Esophagus muscularis mucosa (tissue), 4 donors: Measurements from ENCODE around the gene TEX2. TPM values are rescaled to one million over a fixed set of nuclear protein-coding genes. Genes with fewer than 3 reads are reported as not detected.

Source experiments
- DNase-seq: peaks from one replicate; pipeline ENCODE4 v3.0.0-alpha.2; 2017; ENCODE audit errors: extremely low spot score
- H3K27ac ChIP-seq, 4 donors: fragments of 200-600 bp; sonication (generic); replicated peaks in 1 of 4; 1 replicate in 3 of 4; 2 replicates in 1 of 4; pipeline ENCODE4 v1.5.1; 2016 to 2019; ENCODE audit warnings: mild to moderate bottlenecking in 1 of 4
- H3K27me3 ChIP-seq, 4 donors: fragments of 200-600 bp; sonication (generic); one replicate each; pipeline versions ENCODE4 v1.5.1 to v1.6.0; 2016 to 2019
- H3K36me3 ChIP-seq, 4 donors: fragments of 200-600 bp; sonication (generic); one replicate each; pipeline ENCODE4 v1.5.1; 2016 to 2019
- H3K4me1 ChIP-seq, 4 donors: fragments of 200-600 bp; sonication (generic); one replicate each; pipeline ENCODE4 v1.5.1; 2016 to 2019
- H3K4me3 ChIP-seq, 4 donors: fragments of 200-600 bp; sonication (generic); 1 replicate in 2 of 4; 2 replicates in 2 of 4; pipeline ENCODE4 v1.5.1; 2016 to 2019; ENCODE audit warnings: mild to moderate bottlenecking in 4 of 4, moderate library complexity in 1 of 4
- H3K9me3 ChIP-seq, 4 donors: fragments of 200-600 bp; sonication (generic); 1 replicate in 3 of 4; 2 replicates in 1 of 4; pipeline ENCODE4 v1.5.1; 2016 to 2019
- CTCF ChIP-seq, 3 experiments: fragments of 200-600 bp in 2 of 3; fragments of 450-650 bp in 1 of 3; sonication (generic) in 2 of 3; IDR thresholded peaks; one replicate each; pipeline ENCODE4 v1.5.1; 2017 to 2019; ENCODE audit warnings: antibody characterized with exemption in 3 of 3, mild to moderate bottlenecking in 2 of 3, moderate library complexity in 1 of 3
- EP300 ChIP-seq: sonication (generic); formaldehyde crosslinking; IDR thresholded peaks from one replicate; pipeline ENCODE4 v1.6.1; 2017; ENCODE audit warnings: antibody characterized with exemption
- POLR2A ChIP-seq: fragments of 450-650 bp; IDR thresholded peaks from one replicate; pipeline ENCODE4 v1.6.1; 2017; ENCODE audit warnings: antibody characterized with exemption, moderate library complexity, mild to moderate bottlenecking, low read depth
- POLR2AphosphoS5 ChIP-seq, 2 donors: sonication (generic); formaldehyde crosslinking; IDR thresholded peaks; one replicate each; pipeline ENCODE4 v1.6.1; 2017; ENCODE audit warnings: antibody characterized with exemption in 2 of 2
- WGBS: methylation state at CpG from one replicate; pipeline ENCODE4 v1.1.5; 2018; 5-methylcytosine and 5-hydroxymethylcytosine counted together
- intact Hi-C: fragments of 100-400 bp; cut with DNase I; formaldehyde crosslinking; loops from one replicate; pipeline ENCODE4 v1.15.1; 2023
- total RNA-seq, 4 donors: library from RNA; depleted of rRNA; stranded (reverse); fragments of >200 nt; gene quantifications; one replicate each; pipeline versions ENCODE4 v1.1.0 to v1.2.1, GENCODE V29; 2016

TEX2 gene
- total RNA-seq, 4 donors from 2014 or later, result 32.6 to 58.7 (median 46.1) TPM

GRCh38 chr17:64261417-64262145 is 1.5 kb downstream of the TEX2 start:
- WGBS, result 68% methylated on average over 6 of the region's 6 CpGs

GRCh38 chr17:64260886-64261285 is 2.2 kb downstream of the TEX2 start:
- WGBS, result 62% methylated on average over 1 of the region's 1 CpG
- DNase-seq, result no peak
- no peaks in the 10 kb centered on the region for H3K9me3 ChIP-seq
- H3K27ac ChIP-seq, result no peak overlapping the region
- TF ChIP-seq POLR2A (no peak), POLR2AphosphoS5 (IDR thresholded peaks at IDR 0.05) (no peak), CTCF (IDR thresholded peaks at IDR 0.05) (no peak), EP300 (no peak)
- H3K4me1 ChIP-seq, result peaks cover 33 to 46% (median 39%) of the 10 kb centered on the region in 4 donors
- no peaks in the 10 kb centered on the region for H3K27me3 ChIP-seq
- H3K36me3 ChIP-seq, result no peaks in the 10 kb centered on the region
- H3K4me3 ChIP-seq, result no peak overlapping the region
- intact Hi-C loops, result loop anchor here (5.0 kb wide), 1 partner anchor 114 kb away; no protein-coding TSS in a partner anchor

More at GRCh38 chr17:64261417-64262145, 1.5 kb downstream of the TEX2 start:
- Histone ChIP-seq H3K4me3 (peak overlapping the region; percentile 95 to 99 (median 97)), H3K27ac (peak overlapping the region; percentile 92 to 96 (median 96)), H3K9me3 (no peaks in the 10 kb centered on the region), H3K36me3 (no peaks in the 10 kb centered on the region), H3K27me3 (no peaks in the 10 kb centered on the region), H3K4me1 (peaks cover 33 to 46% (median 39%) of the 10 kb centered on the region in 4 donors)
- no peak for DNase-seq
- no peak for TF ChIP-seq POLR2AphosphoS5 (IDR thresholded peaks at IDR 0.05)
- TF ChIP-seq POLR2A, result no peak
- TF ChIP-seq CTCF (IDR thresholded peaks at IDR 0.05), result no peak
- no peak for TF ChIP-seq EP300
- intact Hi-C loops, result loop anchor here (5.0 kb wide), 1 partner anchor 114 kb away; no protein-coding TSS in a partner anchor

GRCh38 chr17:64259922-64260321 is 3.1 kb downstream of the TEX2 start:
- H3K4me3 ChIP-seq, result no peak overlapping the region
- no peaks in the 10 kb centered on the region for H3K27me3 ChIP-seq
- no peaks in the 10 kb centered on the region for H3K9me3 ChIP-seq
- TF ChIP-seq POLR2AphosphoS5 (IDR thresholded peaks at IDR 0.05), result peak in 1 of 2 donors; percentile 16
- no peak for TF ChIP-seq EP300
- 49% methylated on average over 3 of the region's 3 CpGs for WGBS
- no peaks in the 10 kb centered on the region for H3K36me3 ChIP-seq
- peaks cover 33 to 46% (median 39%) of the 10 kb centered on the region in 4 donors for H3K4me1 ChIP-seq
- no peak overlapping the region for H3K27ac ChIP-seq
- no peak for DNase-seq
- intact Hi-C loops, result loop anchor here (5.0 kb wide), 1 partner anchor 113 kb away; no protein-coding TSS in a partner anchor

- no peaks in the 10 kb centered on the region for H3K9me3 ChIP-seq
- no peaks in the 10 kb centered on the region for H3K27me3 ChIP-seq
- no peak for DNase-seq
- H3K4me1 ChIP-seq, result peaks cover 33 to 46% (median 39%) of the 10 kb centered on the region in 4 donors
- H3K36me3 ChIP-seq, result no peaks in the 10 kb centered on the region
- WGBS, result 90% methylated on average over 2 of the region's 3 CpGs
- H3K4me3 ChIP-seq, result no peak overlapping the region
- intact Hi-C loops, result no loop called here
- TF ChIP-seq POLR2A, result no peak
- TF ChIP-seq EP300, result no peak
- TF ChIP-seq CTCF (IDR thresholded peaks at IDR 0.05), result no peak
- TF ChIP-seq POLR2AphosphoS5 (IDR thresholded peaks at IDR 0.05), result no peak
- no peak overlapping the region for H3K27ac ChIP-seq
These were observed 3.6 kb downstream of the TEX2 start for GRCh38 chr17:64259426-64259825.

- intact Hi-C loops, result no loop called here
- Histone ChIP-seq H3K27ac (no peak overlapping the region), H3K27me3 (no peaks in the 10 kb centered on the region), H3K9me3 (no peaks in the 10 kb centered on the region), H3K4me1 (peaks cover 25 to 37% (median 29%) of the 10 kb centered on the region in 4 donors), H3K36me3 (no peaks in the 10 kb centered on the region), H3K4me3 (no peak overlapping the region)
- 78% methylated on average over 9 of the region's 9 CpGs for WGBS
- TF ChIP-seq POLR2AphosphoS5 (IDR thresholded peaks at IDR 0.05) (no peak), CTCF (IDR thresholded peaks at IDR 0.05) (no peak), EP300 (no peak), POLR2A (no peak)
- DNase-seq, result no peak
These were observed 5.9 kb downstream of the TEX2 start for GRCh38 chr17:64256913-64257807.
